ENCODE results near the gene SLX9.

SLX9 gene

GRCh38 chr21:44992608-44993031, 52.8 kb downstream of the SLX9 start:
- DNase-seq, result no peak

- no peak for DNase-seq
These were observed 53.7 kb downstream of the SLX9 start for GRCh38 chr21:44993321-44994046.

- DNase-seq, result no peak
These were observed 54.3 kb downstream of the SLX9 start for GRCh38 chr21:44994047-44994694.

- no peak for DNase-seq
These were observed 55.0 kb downstream of the SLX9 start for GRCh38 chr21:44994695-44995342.

GRCh38 chr21:44995343-44995941, 55.6 kb downstream of the SLX9 start:
- DNase-seq, result no peak

GRCh38 chr21:44996096-44996495, 56.3 kb downstream of the SLX9 start:
- no peak for DNase-seq

- DNase-seq, result no peak
These were observed 56.7 kb downstream of the SLX9 start for GRCh38 chr21:44996501-44996921.

GRCh38 chr21:44996983-44997936, 57.4 kb downstream of the SLX9 start:
- DNase-seq, result no peak

- no peak for DNase-seq
These were observed 58.3 kb downstream of the SLX9 start for GRCh38 chr21:44998086-44998620.

GRCh38 chr21:44998621-44999427, 59.0 kb downstream of the SLX9 start:
- no peak for DNase-seq

GRCh38 chr21:44999428-44999971, 59.7 kb downstream of the SLX9 start:
- no peak for DNase-seq

GRCh38 chr21:44999972-45000636, 60.3 kb downstream of the SLX9 start:
- DNase-seq, result peak; percentile 8

GRCh38 chr21:45000637-45001133, 60.9 kb downstream of the SLX9 start:
- no peak for DNase-seq

GRCh38 chr21:45001134-45002095, 61.6 kb downstream of the SLX9 start:
- DNase-seq, result no peak

- DNase-seq, result peak; percentile 7
These were observed 62.8 kb downstream of the SLX9 start for GRCh38 chr21:45002381-45003204.

- peak; percentile 8 for DNase-seq
These were observed 63.7 kb downstream of the SLX9 start for GRCh38 chr21:45003331-45004058.

- peak; percentile 7 for DNase-seq
These were observed 64.2 kb downstream of the SLX9 start for GRCh38 chr21:45004059-45004422.

Data from activated naive CD4-positive, alpha-beta T cell treated with anti-CD3 and anti-CD28 coated beads, Interleukin-2, amount 50 U/mL, for 16 hours (primary cell).